Subcutaneous abdominal adipose tissue (tissue), 5 donors: ENCODE results near the gene COL18A1.

Experiments
- H3K27ac ChIP-seq: one replicate; pipeline ENCODE4 v1.7.0; 2013; ENCODE audit warnings: low read depth, mild to moderate bottlenecking, inconsistent platforms, low read length, moderate library complexity
- H3K27me3 ChIP-seq, 5 donors: one replicate each; pipeline ENCODE4 v1.7.0; 2013; ENCODE audit warnings: low read length in 5 of 5, inconsistent platforms in 1 of 5; ENCODE audit not compliant: control insufficient read depth in 5 of 5, insufficient read depth in 4 of 5
- H3K36me3 ChIP-seq, 5 donors: one replicate each; pipeline ENCODE4 v1.7.0; 2013; ENCODE audit warnings: low read length in 5 of 5; ENCODE audit not compliant: control insufficient read depth in 5 of 5, insufficient read depth in 5 of 5
- H3K4me1 ChIP-seq, 5 donors: one replicate each; pipeline ENCODE4 v1.7.0; 2013; ENCODE audit warnings: low read length in 5 of 5, mild to moderate bottlenecking in 3 of 5, moderate library complexity in 1 of 5; ENCODE audit not compliant: control insufficient read depth in 5 of 5, insufficient read depth in 5 of 5
- H3K4me3 ChIP-seq, 5 donors: one replicate each; pipeline ENCODE4 v1.7.0; 2013; ENCODE audit warnings: low read length in 5 of 5, low read depth in 1 of 5
- H3K9ac ChIP-seq, 5 donors: one replicate each; pipeline ENCODE4 v1.7.0; 2013; ENCODE audit warnings: low read length in 5 of 5, mild to moderate bottlenecking in 4 of 5, moderate library complexity in 3 of 5
- H3K9me3 ChIP-seq, 5 donors: one replicate each; pipeline ENCODE4 v1.7.0; 2013; ENCODE audit warnings: low read length in 5 of 5; ENCODE audit not compliant: control insufficient read depth in 5 of 5
- donor health status: healthy.
- donor health status: healthy.
- donor health status: healthy.
- donor health status: healthy.
- donor health status: healthy.

The COL18A1 gene

GRCh38 chr21:45424854-45425795 is 20.2 kb downstream of the COL18A1 start:
- H3K4me1 ChIP-seq, result peaks cover 0 to 32% (median 25%) of the 10 kb centered on the region in 5 donors
- no peaks in the 10 kb centered on the region for H3K27me3 ChIP-seq
- no peak overlapping the region for H3K4me3 ChIP-seq
- no peak overlapping the region for H3K9ac ChIP-seq
- no peak overlapping the region for H3K27ac ChIP-seq
- peaks cover 0 to 4% (median 0%) of the 10 kb centered on the region in 5 donors for H3K36me3 ChIP-seq
- H3K9me3 ChIP-seq, result no peaks in the 10 kb centered on the region

- Histone ChIP-seq H3K27ac (no peak overlapping the region), H3K4me1 (peaks cover 0 to 26% (median 18%) of the 10 kb centered on the region in 5 donors), H3K9ac (no peak overlapping the region), H3K4me3 (no peak overlapping the region), H3K27me3 (no peaks in the 10 kb centered on the region), H3K36me3 (peaks cover 0 to 2% (median 0%) of the 10 kb centered on the region in 5 donors), H3K9me3 (no peaks in the 10 kb centered on the region)
Measured at GRCh38 chr21:45427331-45428271, 22.6 kb downstream of the COL18A1 start.

- Histone ChIP-seq H3K4me1 (peaks cover 0 to 29% (median 22%) of the 10 kb centered on the region in 5 donors), H3K27ac (no peak overlapping the region), H3K4me3 (no peak overlapping the region), H3K36me3 (peaks cover 0 to 2% (median 0%) of the 10 kb centered on the region in 5 donors), H3K27me3 (no peaks in the 10 kb centered on the region), H3K9ac (no peak overlapping the region), H3K9me3 (no peaks in the 10 kb centered on the region)
Measured at GRCh38 chr21:45428534-45428933, 23.6 kb downstream of the COL18A1 start.

GRCh38 chr21:45429221-45430175 is 24.5 kb downstream of the COL18A1 start:
- H3K27me3 ChIP-seq, result no peaks in the 10 kb centered on the region
- H3K4me3 ChIP-seq, result no peak overlapping the region
- H3K36me3 ChIP-seq, result peaks cover 0 to 2% (median 0%) of the 10 kb centered on the region in 5 donors
- no peaks in the 10 kb centered on the region for H3K9me3 ChIP-seq
- peaks cover 0 to 34% (median 30%) of the 10 kb centered on the region in 5 donors for H3K4me1 ChIP-seq
- no peak overlapping the region for H3K9ac ChIP-seq
- no peak overlapping the region for H3K27ac ChIP-seq

- Histone ChIP-seq H3K27ac (no peak overlapping the region), H3K4me1 (peaks cover 0 to 42% (median 37%) of the 10 kb centered on the region in 5 donors), H3K27me3 (no peaks in the 10 kb centered on the region), H3K36me3 (peaks cover 0 to 2% (median 0%) of the 10 kb centered on the region in 5 donors), H3K9ac (no peak overlapping the region), H3K9me3 (no peaks in the 10 kb centered on the region), H3K4me3 (no peak overlapping the region)
Measured at GRCh38 chr21:45430521-45431501, 25.8 kb downstream of the COL18A1 start.

- no peak overlapping the region for H3K27ac ChIP-seq
- no peak overlapping the region for H3K4me3 ChIP-seq
- peaks cover 0 to 2% (median 0%) of the 10 kb centered on the region in 5 donors for H3K36me3 ChIP-seq
- no peaks in the 10 kb centered on the region for H3K9me3 ChIP-seq
- H3K27me3 ChIP-seq, result no peaks in the 10 kb centered on the region
- peaks cover 2 to 48% (median 43%) of the 10 kb centered on the region in 5 donors for H3K4me1 ChIP-seq
- no peak overlapping the region for H3K9ac ChIP-seq
Measured at GRCh38 chr21:45431781-45432572, 27.0 kb downstream of the COL18A1 start.

- Histone ChIP-seq H3K27me3 (no peaks in the 10 kb centered on the region), H3K4me1 (peaks cover 2 to 42% (median 36%) of the 10 kb centered on the region in 5 donors), H3K9me3 (no peaks in the 10 kb centered on the region), H3K9ac (no peak overlapping the region), H3K27ac (no peak overlapping the region), H3K36me3 (peaks cover 0 to 2% (median 0%) of the 10 kb centered on the region in 5 donors), H3K4me3 (no peak overlapping the region)
Measured at GRCh38 chr21:45432575-45433255, 27.8 kb downstream of the COL18A1 start.

- no peak overlapping the region for H3K27ac ChIP-seq
Measured at GRCh38 chr21:45433301-45433700, 28.3 kb downstream of the COL18A1 start.

More at GRCh38 chr21:45433301-45433700, 28.3 kb downstream of the COL18A1 start:
- Histone ChIP-seq H3K36me3 (peaks cover 0 to 2% (median 0%) of the 10 kb centered on the region in 5 donors), H3K4me1 (peaks cover 2 to 42% (median 31%) of the 10 kb centered on the region in 5 donors), H3K27me3 (no peaks in the 10 kb centered on the region), H3K9me3 (no peaks in the 10 kb centered on the region), H3K4me3 (no peak overlapping the region), H3K9ac (no peak overlapping the region)
